EH (cell line): Measurements from ENCODE around the gene NDUFV3.
"Not testable (repeated sequence)": the region's sequence is repeated elsewhere in the genome, so short reads cannot be mapped to it uniquely, and the experiment has no call there.

ENCODE experiments used
- DNase-seq: peaks from one replicate; pipeline ENCODE4 v3.0.0-alpha.2; 2015; ENCODE audit warnings: low read depth

The NDUFV3 gene

DNA sequence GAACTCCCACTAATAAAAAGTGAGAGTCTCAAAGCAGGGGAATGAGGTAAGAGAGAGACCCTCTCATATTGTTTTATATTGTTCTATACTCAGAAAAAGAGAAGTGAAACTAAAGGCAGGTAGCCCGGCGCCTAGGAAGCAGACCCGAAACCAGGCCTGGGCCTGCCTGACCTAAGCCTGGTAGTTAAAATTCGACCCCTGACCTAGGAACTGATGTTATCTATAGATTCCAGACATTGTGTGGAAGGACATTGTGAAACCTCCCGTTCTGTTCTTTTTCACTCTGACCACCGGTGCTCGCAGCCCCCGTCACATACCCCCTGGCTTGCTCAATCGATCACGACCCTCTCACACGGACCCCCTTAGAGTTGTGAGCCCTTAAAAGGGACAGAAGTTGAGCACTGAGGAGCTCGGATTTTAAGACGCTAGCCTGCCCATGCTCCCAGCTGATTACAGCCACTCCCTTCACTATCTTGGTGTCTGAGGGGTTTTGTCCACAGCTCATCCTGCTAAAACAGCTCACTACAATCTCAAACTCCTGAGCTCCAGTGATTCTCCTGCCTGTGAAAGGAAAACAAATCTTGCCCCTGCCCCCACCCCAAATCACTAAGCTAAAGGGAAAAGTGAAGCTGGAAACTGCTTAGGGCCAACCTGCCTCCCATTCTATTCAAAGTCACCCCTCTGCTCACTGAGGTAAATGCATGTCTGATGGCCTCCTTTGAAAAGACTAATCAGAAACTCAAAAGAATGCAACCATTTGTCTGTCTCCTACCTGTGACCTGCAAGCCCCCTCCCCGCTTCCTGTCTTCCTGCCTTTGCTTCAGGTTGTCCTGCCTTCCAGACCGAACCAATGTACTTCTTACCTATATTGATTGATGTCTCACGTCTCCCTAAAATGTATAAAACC lies 44.2 kb downstream of the NDUFV3 start:
- not testable (repeated sequence) for DNase-seq

DNA sequence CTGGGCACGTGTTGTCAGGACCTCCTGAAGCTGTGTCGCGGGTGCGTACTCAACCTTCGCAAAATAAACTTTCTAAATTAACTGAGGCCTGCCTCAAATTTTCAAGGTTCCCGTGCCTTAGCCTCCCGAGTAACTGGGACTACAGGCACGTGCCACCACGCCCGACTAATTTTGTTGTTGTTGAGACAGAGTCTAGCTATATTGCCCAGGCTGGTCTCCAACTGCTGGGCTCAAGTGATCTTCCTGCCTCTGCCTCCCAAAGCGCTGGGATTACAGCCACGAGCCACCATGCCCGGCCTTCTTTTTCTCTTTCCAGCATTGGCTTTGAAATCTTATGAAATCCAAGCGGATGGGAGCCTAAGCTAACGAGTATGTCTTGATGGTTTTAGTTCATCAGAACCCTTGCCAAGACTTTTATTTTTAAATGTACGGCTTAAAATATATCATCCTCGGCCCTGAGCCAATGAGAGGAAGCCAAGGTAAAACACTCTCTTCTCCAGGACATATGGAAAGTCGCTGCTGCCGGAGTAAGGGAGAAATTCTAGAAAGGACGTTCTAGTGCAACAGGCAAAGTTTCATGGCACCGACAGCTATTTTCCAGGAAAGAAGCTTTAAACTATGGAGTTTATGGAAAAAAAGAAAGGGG lies 45.0 kb downstream of the NDUFV3 start:
- DNase-seq: no peak

DNA sequence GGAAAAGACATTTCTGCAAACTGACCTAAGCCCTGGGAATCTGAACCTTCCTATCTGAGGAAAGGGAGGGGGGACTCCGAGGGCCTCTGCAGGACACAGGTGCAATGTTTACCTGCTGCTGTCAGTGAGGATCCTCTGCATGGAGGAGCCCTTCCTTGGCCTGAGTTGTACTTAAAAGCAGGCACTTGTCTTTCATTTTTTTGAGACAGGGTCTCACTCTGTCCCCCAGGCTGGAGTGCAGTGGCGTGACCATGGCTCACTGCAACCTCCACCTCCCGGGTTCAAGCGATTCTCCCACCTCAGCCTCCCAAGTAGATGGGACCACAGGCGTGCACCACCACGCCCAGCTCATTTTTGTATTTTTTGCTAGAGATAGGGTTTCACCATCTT lies 45.5 kb downstream of the NDUFV3 start:
- DNase-seq: not testable (repeated sequence)

DNA sequence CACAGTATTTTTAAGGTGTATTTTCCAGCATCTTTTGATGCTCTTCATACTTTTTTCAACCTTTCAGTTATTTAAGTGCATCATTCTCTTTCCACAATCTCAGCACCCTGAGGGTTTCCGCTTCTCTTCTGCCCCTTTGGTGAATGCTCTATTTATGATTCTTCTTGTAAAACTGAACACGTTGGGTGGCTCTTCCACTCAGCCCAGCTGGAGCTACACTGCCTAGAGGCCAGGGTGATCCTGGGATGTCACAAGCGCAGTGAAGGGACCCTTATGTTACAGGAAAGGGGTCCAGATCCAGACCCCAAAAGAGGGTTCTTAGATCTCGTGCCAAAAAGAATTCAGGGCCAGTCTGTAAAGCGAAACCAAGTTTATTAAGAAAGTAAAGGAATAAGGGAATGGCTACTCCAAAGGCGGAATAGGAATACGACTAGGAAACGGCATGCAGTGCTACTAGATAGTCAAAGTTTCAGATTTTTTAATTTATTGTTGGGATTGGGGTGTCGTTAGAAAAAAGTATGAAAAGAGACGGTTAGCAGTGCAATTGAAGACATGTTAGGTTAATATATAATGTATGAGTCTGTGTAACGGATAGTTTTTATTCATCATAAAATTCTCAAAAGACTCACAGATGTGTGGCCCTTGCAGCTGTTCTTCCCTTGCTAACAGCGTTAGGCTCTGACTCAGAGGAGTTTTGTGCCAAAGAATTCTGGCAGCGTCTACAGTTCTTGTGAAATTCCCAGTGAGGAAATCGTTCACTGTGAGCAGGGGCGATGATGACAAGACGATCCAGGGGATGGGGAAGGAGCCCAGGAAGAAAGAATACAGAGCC lies 46.7 kb downstream of the NDUFV3 start:
- DNase-seq: peak; percentile 96

- DNase-seq: no peak
Measured at GRCh38 chr21:42941696-42942085, 48.6 kb downstream of the NDUFV3 start.

- DNase-seq: no peak
Measured at GRCh38 chr21:42942244-42942643, 49.1 kb downstream of the NDUFV3 start.

DNA sequence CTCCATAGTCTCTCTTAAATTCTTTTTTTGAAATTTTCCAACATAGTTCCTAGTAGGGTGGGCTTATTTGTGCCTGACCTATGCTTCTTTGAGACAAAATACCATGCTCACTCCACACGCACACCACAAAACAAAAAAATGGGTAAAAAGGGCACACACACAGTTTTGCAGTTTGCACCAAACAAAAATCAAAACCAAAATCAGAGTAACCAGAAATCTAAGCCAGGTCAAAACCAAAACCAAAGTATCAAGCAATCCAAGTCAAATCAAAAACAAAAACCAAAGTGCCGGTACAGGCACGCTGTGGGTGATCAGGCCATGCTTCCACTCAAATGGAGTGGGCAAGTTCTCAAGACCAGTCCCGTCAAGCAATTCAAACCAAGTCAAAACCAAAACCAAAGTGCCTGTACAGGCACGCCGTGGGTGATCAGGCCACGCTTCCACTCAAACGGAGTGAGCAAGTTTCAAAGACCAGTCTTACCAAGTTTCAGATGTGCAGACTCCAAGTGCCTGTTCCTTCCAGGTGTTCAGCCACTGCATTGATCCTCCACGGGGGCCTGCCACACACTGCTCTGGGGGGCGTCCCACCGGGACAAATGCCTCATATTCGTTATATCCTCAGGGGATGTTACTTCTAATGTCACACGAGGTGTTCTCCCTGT lies 56.1 kb downstream of the NDUFV3 start:
- not testable (repeated sequence) for DNase-seq

DNA sequence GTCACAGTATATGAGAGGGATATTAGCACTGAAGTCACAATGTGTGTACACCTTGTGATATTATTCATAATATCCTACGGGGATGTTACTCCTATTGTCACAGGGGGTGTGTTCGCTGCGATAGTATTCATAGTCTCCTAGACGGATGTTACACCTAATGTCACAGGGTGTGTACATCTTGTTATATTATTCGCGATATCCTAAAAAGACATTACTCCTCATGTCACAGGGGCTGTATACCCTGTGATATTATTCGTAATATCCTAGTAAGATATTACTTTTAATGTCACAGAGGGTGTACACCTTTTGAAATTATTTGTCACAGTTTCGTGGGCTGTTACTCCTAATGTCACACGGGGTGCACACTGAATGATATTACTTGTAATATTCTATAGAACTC lies 58.1 kb downstream of the NDUFV3 start:
- not testable (repeated sequence) for DNase-seq

GRCh38 chr21:42956824-42957630 lies 63.9 kb downstream of the NDUFV3 start:
- no peak for DNase-seq

GRCh38 chr21:42958122-42958521 lies 65.0 kb downstream of the NDUFV3 start:
- not testable (repeated sequence) for DNase-seq

GRCh38 chr21:42959728-42960127 lies 66.6 kb downstream of the NDUFV3 start:
- no peak for DNase-seq

GRCh38 chr21:42962380-42963007 lies 69.4 kb downstream of the NDUFV3 start:
- no peak for DNase-seq
